Fibroblast of the conjunctiva (primary cell): Measurements from ENCODE around the gene ASCL2.
A peak's percentile ranks its signal among the peaks of the same experiment; 100 is the strongest.

Source experiments
- DNase-seq: peaks from one replicate; pipeline ENCODE4 v3.0.0-alpha.2; 2010; ENCODE audit warnings: low read depth

Gene ASCL2

DNA sequence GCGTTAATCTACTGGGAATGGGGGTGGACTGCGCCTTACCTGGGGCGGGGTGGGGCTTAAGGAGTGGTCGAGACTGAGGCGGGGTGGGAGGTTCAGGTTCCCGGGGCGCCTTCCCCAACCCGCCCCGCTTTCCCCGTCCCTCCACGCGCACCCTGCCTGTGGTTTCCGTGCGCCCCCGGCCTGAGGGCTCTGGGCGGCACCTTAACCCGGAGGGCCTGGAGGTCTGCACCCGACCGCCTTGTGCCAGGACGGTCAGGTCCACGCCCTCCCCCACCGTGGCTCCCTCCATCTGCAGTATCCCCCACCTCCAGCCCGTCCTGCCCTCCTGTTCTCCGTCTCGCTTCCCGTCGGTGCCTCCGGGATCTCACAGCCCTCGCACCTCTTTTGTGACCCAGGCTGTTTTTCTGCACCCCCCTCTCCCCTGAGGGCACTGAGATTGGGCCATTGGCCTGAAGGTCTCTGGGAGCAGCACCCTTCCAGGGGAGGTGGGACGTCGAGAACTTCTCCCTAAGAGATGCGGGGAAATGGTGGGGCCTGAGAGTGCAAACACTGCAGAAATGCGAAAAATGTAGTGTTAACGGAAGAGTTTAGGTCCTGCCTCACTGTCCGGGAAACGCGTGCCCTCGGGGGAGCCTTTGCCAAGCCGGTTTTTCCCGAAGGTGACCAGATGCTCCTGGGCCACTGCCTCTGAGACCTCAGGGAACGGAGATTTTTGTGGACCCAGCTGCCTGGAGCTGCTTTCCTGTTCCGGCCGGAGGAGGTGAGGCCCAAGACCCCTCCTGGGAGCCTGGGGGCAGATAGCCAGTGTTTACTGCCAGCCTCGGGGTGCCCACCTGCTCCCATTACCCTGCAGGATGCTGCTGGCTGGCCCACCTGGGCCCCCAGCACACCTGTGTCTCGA is 1.2 kb upstream of the ASCL2 start:
- no peak for DNase-seq

DNA sequence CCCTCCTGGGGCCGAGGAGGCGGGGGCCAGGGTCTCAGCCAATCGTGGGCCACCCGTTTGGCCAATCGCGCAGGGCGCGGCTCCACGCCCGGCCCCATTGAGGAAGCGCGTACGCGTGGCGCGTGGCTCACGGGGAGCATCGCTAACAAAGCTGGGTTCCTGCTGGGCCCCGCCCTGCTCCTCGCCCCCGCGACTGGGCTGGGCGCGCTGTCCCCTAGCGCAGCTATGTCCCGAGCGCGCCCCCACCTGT is 614 bp upstream of the ASCL2 start:
- no peak for DNase-seq

DNA sequence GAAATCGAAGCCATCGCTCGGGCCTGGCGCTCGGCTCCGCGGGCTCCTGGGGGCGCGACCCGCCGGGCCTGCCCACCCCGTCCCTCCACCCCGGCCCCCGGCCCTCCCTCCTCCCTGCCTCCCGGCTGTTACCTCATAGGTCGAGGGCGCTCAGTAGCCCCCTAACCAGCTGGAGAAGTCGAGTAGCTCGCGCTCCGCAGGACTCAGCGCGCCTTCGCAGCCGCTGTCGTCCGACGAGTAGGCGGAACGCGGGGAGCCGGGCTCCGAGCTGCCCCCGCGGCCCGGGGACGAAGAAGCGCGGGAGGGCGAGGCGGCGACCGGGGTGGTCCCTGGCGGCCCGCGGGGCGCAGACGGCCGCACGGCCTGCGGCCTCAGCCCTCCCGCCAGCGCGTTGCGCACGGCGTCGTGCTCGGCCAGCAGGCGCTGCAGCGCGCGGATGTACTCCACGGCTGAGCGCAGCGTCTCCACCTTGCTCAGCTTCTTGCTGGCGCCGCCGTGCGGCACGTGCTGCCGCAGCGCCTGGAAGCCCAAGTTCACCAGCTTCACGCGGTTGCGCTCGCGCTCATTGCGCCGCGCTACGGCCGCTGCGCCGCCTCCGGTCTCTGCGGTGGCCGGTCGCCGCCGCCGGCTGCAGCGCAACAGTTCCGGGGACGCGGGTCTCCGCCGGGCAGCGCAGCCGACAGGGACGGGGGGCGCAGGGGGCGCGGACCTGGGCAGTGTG is 627 bp downstream of the ASCL2 start:
- peak; percentile 13 for DNase-seq

DNA sequence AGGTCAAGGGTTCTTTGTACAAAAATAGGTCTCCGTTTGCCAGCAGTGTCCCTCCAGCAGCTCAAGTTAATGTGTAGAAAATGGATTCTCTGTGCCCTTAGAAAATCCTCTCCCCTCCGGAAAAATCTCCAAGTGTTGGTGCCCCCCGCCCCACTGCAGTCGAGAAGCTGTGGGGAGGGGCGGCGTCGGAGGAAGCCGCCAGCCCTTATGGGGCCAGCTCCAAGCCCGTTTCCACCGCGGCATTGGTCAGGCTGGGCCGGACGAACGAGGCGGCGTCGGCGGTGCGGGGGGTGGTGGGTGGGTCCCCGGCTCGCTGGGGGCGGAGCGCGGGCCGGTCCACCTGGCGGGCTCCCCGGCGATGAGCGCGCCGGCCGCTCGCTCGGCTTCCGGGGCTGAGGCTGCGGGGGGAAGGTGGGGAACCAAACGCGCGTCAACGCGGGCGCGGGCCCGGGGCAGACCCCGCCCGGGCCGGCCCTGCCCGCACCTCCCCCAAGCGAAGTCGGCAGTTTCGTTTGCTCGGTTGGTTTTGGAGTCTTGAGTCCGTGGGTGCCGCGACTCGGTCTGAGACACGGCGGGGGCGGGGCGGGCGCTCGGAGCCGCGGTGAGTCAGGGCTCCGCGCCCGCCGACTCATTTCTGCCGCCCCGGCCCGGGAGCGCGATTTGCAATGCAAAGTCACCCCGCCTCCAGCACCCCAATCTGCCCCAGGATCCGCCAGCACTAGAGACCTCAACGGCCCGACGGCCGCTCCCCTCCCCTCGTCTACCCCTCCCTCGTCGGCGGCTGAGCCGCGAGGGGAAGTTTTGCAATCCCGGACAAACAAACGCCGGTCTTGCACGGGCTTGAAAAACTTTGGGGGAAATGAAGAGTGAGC is 1.4 kb downstream of the ASCL2 start:
- DNase-seq = no peak

DNA sequence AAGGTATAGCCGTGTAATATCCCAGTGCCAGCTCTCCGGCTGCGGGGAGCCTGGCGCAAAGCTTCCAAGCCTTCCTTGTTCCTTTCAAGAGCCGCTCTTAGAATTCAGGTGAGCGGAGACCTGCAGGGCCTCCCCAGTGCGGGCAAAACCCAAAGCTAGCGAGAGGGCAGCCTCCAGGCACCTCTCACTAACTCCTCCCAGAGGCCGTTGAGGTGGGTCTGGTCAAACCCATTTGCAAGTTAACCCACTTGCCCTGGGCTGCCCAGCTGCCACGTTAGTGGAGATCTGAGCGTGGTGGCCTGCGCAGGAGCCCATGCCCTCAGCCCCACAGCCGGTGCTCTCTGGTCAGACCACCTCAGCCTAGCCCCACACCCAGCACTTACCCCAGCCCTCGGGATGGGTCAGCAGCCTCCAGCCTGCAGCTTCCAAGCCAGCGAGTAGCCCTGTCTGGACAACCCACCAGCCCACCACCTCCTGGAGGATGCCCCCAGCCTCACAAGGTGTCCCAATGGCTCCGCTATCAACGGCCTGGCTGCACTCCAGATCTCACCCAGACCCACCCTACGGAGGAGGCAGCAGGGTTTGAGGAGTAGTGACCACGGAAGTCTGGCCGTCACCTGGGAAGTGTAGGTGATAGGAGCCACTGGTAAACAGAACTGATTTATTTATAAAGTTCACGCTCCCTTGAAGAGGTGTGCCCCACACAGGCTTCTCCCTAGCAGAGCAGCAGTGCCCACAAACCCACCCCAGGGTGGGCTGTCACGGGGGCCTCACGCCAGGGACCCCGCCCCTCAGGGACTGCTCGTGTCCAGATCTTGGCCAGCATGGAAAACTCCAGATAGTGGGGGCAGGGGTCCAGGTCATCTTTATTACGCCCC is 2.3 kb downstream of the ASCL2 start:
- DNase-seq = no peak

DNA sequence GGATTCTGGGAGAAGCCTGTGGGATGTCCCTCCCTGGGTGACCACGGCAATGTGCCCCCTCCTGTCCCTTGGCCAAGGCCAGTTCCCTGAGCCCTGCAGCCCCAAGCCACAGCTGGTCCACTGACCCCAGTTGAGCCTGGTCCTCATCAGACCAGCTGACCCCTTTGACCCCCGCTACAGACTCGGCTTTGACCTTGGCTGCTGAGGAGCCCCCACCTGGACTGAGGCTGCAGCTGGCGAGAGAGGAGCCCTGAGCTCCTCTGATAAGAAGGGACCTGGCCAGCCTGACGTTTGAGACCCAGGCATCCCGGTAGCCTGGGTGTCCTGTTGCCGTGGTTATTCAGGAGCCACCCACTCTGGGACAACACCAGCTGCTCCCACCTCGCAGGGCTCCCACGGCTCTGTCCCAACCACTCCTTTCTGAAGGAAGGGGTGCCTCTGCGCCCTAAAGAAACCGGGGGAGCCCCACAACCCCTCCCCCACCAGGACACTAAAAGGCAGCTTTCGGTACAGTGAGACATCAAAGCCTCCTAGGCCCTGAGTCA is 3.0 kb downstream of the ASCL2 start:
- no peak for DNase-seq

DNA sequence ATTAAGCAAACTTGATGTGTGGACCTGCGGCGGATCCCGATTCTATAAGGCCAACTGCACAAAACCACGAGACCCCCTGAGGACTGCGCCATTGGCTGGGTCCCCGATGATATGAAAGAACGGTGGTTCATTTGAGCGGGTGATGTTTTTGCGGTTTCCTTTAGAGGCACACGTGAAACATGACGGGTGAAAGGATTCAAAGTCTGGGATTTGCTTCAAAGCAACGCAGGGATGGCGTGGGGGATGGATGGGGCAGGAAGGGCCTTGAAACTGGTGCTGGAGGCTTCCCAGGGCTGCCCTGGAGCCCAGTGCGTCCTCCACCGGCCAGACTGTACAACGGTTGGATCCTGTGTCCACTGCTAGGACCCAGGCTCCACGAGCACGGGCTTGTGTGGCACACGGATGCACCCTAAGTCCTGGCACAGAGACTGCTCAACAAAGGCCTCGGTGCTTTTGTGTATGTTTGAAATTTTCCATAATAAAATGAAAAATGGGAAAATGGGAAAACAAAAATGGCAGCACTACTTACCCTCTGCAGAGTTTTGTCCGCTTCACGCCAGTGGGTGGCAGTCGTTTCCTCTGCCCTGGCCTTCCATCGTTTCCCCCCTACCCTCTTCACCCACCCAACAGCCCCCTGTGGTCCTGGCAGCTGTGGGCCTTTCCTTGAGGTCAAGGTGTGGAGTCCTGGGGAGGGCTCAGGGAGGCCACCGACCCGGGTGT is 3.6 kb downstream of the ASCL2 start:
- DNase-seq = no peak

DNA sequence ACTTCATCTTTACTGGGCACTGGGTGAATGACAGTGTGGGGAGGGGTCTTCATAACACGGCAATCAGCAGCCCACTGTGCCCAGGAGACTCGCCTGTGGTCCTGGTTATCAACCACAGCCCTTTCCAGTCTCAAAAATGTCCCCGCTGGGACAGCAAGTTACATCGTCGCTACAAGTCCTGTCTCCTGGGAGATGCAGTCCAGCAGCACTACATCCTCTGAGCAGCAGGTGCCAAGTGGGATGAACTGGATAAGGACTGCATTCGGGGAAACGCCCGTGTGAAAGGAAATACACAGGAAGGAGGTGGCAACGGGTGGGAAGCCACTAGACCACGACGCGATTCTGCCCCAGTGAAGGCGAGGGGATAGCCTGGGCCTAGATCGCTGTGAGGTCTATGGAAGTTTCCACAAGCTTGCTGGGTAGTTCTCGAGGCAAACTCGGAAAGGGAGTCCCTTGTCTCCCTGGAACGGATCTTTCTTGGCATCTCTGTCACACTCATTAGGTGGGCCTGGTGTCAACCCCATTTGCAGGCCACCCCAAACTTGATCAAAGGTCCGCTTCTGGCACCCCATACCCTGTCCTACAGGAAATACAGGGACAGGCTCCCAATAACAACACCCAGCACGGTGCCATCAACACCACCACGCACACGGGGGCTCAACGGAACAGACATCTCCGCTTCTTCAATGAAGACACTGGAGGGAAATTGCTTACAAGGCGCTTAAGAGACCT is 4.4 kb downstream of the ASCL2 start:
- DNase-seq = no peak

DNA sequence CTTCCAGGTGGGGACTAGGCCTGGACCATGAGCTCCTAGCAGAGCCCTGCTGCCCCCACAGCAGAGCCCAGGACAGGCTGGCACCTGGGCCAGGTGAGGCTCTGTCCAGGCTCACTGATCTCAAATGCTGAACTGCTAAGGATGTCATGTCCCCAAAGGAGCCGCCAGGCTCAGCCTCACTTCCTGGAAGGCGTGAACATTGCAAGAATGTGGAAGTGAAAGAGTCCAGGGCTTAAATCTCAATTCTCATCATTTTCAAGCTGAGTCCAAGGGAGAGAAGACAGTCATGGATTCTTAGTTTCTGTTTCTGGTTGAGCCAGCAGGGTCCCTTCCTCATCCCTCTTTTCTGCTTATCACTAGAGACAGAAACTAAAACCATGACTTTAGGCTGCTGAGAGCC is 5.0 kb downstream of the ASCL2 start:
- no peak for DNase-seq

DNA sequence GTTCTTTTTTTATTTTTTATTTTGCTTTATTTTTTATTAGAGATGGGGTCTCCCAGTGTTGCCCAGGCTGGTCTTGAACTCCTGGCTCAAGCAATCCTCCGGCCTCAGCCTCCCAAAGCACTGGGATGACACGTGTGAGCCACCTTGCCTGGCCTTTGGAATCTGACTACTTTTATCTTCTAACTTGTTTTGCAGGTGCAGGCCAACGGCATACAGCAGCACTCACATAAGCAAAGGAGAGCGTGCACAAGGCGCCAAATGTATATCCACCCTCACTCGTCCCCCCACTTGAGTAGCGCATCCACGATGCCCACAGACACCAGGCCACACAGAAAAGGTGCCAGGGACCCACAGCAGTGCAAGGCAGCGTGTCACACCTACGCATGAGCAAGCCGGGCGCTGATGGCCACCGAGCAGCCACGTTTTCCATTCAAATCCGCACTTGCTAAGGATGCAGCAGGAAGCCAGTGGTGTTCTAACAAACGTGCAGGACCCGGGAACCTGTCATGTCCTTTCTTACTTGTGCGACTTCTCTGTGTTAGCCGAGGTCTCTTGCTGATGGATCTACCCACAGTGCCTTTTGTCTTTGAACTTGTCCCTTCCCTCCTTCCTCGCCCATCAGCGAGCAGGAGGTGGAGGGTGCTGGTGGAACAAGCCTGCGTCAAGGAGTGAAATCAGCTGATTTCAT is 5.9 kb downstream of the ASCL2 start:
- DNase-seq = no peak

DNA sequence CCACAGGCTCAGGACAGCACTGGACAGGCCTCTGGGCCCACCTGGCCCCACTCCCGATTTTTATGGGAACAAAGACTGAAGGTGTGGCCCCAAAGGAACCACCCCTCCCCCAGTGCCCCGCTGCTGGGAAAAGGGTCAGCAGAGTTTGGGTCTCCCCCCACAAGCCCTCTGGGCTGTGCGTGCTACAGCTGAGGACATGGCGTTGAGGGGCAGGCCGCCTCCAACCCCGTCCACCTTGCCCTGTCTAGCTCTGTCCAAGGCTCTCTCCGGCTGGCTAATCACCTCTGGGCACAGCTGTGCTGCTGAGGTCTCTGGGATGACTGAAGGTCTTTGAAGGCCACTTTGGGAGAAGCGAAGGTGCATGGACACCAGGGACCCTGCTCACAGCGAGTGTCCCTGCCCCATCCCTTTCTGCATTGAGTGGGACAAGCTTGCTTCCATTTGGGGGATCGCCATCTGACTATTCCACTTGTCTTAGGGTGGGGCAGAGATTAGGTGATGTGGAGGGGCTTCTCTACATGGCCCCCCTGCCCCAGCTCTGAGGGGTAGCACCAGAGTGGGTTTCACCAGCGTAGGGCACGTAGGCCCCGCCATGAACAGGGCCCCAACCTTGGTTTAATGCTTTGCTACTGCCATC is 6.5 kb downstream of the ASCL2 start:
- no peak for DNase-seq

DNA sequence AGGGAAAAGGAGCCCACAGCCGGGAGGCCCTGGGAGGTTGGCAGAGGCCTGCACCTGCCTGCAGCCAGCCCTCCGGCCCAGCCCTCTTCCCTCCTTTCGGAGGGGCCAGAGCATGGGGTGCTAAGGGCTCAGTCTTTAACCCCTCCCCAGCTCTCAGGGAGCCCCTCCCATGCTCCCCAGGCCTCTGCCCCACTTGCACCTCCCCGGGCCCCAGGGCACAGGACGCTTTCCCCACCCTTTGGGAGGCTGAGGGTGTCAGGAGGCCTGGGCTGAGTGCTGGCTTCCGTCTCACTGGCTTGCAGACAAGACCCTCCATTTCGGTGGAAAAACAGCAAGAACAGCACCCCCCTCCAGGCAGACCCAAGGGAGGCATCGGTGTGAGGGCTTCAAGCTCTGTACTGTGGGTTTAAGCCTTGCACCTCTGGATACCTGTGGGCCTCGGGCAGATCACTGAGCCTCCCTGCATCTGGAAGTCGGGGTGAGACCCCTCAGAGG is 7.3 kb downstream of the ASCL2 start:
- DNase-seq = no peak

DNA sequence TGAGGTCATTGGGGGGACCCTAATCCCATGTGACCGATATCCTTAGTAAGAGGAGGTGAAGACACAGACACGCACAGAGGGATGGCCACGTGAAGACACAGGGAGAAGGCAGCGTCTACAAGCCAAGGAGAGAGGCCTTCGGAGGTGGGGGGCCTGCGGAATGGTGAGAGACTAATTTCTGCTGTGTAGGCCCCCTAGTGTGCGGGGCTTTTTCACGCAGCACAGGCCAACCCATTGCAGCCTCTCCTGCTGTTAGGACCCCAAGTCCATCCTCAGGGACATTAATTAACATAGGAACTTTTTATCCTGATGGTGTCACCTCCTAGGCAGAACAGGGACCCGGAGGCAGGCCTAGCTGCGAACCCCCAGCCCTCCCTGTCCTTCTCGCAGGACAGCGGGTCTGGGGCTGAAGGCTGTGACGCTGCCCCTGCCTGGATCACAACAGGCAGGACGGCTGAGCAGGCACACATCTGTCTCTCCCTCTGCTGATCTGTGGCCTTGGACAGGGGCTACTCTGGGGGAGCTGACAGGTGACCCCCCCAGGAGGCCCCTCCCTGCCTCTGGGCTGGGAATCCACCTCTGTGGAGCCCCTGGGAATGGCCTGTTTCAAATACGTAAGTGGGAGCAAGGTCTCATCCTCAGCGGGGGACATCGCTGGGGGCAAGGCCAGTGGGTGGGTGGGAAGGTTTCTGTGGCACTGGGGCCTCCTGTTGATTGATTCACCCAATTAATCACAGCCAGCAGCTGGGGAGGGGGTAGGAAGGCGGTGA is 7.9 kb downstream of the ASCL2 start:
- no peak for DNase-seq

DNA sequence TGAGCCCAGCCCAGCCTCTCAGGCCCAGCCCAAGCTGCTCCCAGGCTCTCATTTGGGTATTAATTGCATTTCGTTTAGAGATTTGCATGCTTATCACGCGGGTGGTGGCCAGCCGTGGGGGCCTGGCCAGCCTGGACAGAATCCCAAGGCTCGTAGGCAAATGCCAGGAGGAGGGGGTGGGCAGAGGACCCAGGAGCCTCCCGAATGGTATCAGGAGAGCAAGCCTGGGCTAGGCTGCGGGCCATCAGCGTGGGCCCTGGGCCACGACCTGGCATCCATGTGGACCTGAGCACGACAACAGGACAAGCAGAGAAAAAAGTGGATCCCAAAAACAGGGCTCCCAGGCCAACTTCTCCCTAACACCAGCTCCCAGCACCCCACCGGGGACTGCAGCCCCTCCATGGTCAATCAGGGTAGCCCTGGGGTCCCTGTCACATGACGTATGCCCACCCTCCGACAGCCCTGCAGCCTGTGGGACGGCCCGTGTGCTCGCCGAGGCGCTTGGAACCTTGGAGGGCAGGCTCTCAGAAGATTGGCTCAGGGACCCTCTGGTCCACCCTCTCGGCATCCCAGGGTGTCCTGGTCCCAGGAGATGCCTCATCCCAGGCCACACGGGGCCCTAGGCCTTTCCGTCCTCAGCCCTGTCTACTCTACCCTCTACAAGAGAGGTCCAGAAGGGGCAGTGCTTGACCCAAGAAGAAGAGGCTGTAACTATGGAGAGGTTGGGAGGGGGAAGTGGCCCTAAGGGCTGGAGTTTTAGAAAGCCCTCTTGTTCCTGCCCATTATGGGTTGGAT is 8.8 kb downstream of the ASCL2 start:
- no peak for DNase-seq

DNA sequence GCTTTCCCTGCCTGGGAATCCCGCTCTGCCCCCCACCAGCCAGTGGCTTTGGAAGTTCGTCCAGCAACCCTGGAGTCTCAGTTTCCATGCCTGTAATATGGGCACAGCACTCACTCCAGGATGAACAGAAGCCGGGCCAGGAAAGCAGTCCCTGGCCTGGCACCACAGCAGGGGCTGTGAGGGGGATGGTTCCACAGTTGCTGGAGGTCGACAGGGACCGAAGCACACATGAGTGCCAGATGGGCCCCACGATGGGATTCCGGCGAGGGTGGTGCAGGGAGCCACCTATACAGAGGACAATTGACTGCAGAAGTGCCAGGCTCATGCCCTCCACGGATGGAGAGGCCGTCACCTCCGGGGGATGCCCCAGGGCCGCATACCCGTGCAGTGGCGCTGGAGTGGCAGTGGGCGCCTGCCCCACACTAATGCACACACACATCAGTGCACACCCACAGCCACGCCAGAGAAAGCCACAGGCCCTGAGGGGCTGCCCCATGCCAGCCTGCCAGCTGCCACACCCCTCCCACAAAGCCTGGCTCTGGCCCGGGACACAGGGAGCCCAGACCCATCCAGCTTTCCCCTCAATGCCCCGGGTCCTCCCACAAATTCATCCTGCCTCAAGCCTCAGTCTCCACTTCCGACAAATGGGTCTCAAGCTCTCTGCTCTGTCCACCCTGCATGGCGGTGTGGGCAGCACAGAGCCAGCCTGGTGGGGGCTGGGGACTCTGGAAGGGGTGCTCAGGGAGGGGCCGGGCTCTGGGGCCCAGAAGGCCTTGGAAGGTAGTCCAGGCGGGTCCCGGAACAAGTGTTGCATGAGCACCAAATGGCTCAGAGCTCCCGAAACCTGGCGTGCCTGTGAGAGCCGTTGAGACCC is 9.7 kb downstream of the ASCL2 start:
- no peak for DNase-seq

DNA sequence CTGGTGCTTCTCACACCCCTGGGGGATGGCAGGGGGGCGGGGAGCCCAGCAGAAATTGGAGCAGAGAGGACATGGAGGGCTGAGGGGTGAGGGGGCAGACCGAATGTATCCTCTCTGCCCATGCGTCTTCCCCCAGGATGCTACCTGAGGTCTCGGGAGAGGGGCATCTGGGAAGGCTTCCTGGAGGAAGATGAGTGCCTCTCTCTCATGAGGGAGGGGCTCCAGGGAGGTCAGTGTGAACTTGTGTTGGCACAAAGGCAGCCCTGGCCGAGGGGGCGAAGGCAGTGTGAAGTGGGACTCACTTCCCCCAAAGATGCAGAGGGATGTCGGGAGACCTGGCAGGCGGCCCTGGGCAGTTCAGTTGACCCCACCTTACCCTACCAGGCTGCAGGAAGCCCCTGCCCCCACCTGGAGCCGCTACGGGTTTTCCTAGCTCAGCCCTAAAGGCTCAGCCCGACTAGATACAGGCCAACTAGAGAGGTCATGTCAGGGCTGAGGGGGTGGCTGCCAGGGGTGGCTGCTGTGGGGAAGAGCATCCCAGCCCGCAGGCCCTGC is 10.4 kb downstream of the ASCL2 start:
- no peak for DNase-seq
